Spleen (tissue), 7 donors: ENCODE measurements around the gene ABCG5.

ENCODE experiments used
- POLR2A ChIP-seq, 3 donors: fragments of 450-650 bp; IDR thresholded peaks; one replicate each; pipeline ENCODE4 v1.5.1; 2017; ENCODE audit warnings: antibody characterized with exemption in 3 of 3, mild to moderate bottlenecking in 1 of 3
- POLR2AphosphoS5 ChIP-seq, 3 donors: sonication (generic); formaldehyde crosslinking; IDR thresholded peaks; one replicate each; pipeline ENCODE4 v1.5.1; 2017; ENCODE audit warnings: antibody characterized with exemption in 3 of 3
- TF ChIP-seq, protein P1 (sequence below), 11 experiments: fragments of 200-600 bp in 7 of 11; fragments of 450-650 bp in 4 of 11; sonication (generic) in 4 of 11; IDR thresholded peaks in 8 of 11; conservative IDR thresholded peaks in 3 of 11; 1 replicate in 7 of 11; 2 replicates in 4 of 11; pipeline versions ENCODE4 v1.4.0 to v1.8.0; 2016 to 2021; ENCODE audit warnings: antibody characterized with exemption in 11 of 11, inconsistent platforms in 4 of 11, mild to moderate bottlenecking in 1 of 11
- donor health status: DM: no; HTN: no; CAD: no; lungs with moderate emphysema.
- donor health status: DM: no; HTN: no; CAD: no.
- donor health status: DM: no; HTN: no; CAD: no.

DNA sequence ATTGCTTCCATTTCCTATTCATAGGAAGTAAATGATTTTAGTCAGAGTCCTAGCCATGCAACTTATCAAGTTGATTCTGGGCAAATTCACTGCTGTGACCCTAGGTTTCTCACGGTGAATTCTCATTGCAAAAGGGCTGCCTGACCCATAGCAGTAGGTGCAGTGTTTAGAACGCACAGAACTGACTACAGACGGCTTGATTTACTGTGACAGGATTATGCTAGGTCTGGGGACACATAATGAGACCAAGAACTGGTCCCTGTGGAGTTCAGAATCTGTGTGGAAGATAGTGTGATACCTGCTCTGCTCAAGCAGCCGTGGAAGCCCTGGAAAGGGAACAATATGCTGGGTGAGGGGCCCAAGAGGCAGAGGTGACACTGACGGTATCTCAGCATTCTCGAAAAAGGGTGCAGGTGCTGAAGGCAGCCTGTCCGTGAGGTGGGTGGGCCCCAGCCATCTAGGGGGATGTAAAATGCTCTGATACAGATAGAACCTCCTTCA lies 46.5 kb upstream of the ABCG5 start:
- TF ChIP-seq, protein P1, sequence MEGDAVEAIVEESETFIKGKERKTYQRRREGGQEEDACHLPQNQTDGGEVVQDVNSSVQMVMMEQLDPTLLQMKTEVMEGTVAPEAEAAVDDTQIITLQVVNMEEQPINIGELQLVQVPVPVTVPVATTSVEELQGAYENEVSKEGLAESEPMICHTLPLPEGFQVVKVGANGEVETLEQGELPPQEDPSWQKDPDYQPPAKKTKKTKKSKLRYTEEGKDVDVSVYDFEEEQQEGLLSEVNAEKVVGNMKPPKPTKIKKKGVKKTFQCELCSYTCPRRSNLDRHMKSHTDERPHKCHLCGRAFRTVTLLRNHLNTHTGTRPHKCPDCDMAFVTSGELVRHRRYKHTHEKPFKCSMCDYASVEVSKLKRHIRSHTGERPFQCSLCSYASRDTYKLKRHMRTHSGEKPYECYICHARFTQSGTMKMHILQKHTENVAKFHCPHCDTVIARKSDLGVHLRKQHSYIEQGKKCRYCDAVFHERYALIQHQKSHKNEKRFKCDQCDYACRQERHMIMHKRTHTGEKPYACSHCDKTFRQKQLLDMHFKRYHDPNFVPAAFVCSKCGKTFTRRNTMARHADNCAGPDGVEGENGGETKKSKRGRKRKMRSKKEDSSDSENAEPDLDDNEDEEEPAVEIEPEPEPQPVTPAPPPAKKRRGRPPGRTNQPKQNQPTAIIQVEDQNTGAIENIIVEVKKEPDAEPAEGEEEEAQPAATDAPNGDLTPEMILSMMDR (IDR thresholded peaks at IDR 0.05 in 8 of 11, conservative IDR thresholded peaks at IDR 0.05 in 3 of 11) = no peak
- no peak for TF ChIP-seq POLR2AphosphoS5 (IDR thresholded peaks at IDR 0.05)
- TF ChIP-seq POLR2A (IDR thresholded peaks at IDR 0.05) = no peak
